Right atrium auricular region (tissue), 2 donors: ENCODE measurements around the gene MLXIP. TPM values are rescaled to one million over a fixed set of nuclear protein-coding genes. Genes with fewer than 3 reads are reported as not detected.
"Not testable (repeated sequence)": the region's sequence is repeated elsewhere in the genome, so short reads cannot be mapped to it uniquely, and the experiment has no call there.

ENCODE experiments used
- DNase-seq: peaks from one replicate; pipeline ENCODE4 v3.0.0-alpha.2; 2019; ENCODE audit warnings: low spot score
- H3K27ac ChIP-seq, 2 donors: fragments of 200-600 bp; sonication (generic); 1 replicate in 1 of 2; 2 replicates in 1 of 2; pipeline ENCODE4 v1.5.1; 2016 to 2019
- H3K27me3 ChIP-seq, 2 donors: fragments of 200-600 bp; sonication (generic); one replicate each; pipeline versions ENCODE4 v1.5.1 to v1.6.0; 2017 to 2019
- H3K36me3 ChIP-seq: fragments of 200-600 bp; sonication (generic); one replicate; pipeline ENCODE4 v1.5.1; 2016
- H3K4me1 ChIP-seq, 2 donors: fragments of 200-600 bp; sonication (generic); one replicate each; pipeline versions ENCODE4 v1.5.1 to v1.6.0; 2017 to 2019
- H3K4me3 ChIP-seq, 2 donors: fragments of 200-600 bp; sonication (generic); 1 replicate in 1 of 2; 2 replicates in 1 of 2; pipeline ENCODE4 v1.5.1; 2017 to 2019; ENCODE audit warnings: mild to moderate bottlenecking in 1 of 2, moderate library complexity in 1 of 2
- H3K9me3 ChIP-seq, 2 donors: fragments of 200-600 bp; sonication (generic); one replicate each; pipeline ENCODE4 v1.5.1; 2019
- total RNA-seq, 2 donors: library from RNA; depleted of rRNA; stranded (reverse); fragments of >200 nt; gene quantifications; one replicate each; pipeline ENCODE4 v1.1.0, GENCODE V29; 2016
- TF ChIP-seq, protein P1 (sequence below), 2 donors: fragments of 200-600 bp; sonication (generic); IDR thresholded peaks; one replicate each; pipeline ENCODE4 v1.5.1; 2019; ENCODE audit warnings: antibody characterized with exemption in 2 of 2

The MLXIP gene
- total RNA-seq, 2 donors from 2014 or later, result 14.2 to 24.1 TPM

- Histone ChIP-seq H3K27me3 (no peaks in the 10 kb centered on the region), H3K4me1 (peaks cover 0 to 19% of the 10 kb centered on the region in 2 donors), H3K9me3 (no peaks in the 10 kb centered on the region), H3K27ac (no peak overlapping the region), H3K36me3 (peaks cover 14% of the 10 kb centered on the region), H3K4me3 (no peak overlapping the region)
- TF ChIP-seq, protein P1, sequence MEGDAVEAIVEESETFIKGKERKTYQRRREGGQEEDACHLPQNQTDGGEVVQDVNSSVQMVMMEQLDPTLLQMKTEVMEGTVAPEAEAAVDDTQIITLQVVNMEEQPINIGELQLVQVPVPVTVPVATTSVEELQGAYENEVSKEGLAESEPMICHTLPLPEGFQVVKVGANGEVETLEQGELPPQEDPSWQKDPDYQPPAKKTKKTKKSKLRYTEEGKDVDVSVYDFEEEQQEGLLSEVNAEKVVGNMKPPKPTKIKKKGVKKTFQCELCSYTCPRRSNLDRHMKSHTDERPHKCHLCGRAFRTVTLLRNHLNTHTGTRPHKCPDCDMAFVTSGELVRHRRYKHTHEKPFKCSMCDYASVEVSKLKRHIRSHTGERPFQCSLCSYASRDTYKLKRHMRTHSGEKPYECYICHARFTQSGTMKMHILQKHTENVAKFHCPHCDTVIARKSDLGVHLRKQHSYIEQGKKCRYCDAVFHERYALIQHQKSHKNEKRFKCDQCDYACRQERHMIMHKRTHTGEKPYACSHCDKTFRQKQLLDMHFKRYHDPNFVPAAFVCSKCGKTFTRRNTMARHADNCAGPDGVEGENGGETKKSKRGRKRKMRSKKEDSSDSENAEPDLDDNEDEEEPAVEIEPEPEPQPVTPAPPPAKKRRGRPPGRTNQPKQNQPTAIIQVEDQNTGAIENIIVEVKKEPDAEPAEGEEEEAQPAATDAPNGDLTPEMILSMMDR (IDR thresholded peaks at IDR 0.05), result peak; percentile 49 to 83
- no peak for DNase-seq
Measured at GRCh38 chr12:122031342-122032216, 47.0 kb upstream of the MLXIP start.

GRCh38 chr12:122032580-122032979 lies 46.0 kb upstream of the MLXIP start:
- no peaks in the 10 kb centered on the region for H3K27me3 ChIP-seq
- peaks cover 24% of the 10 kb centered on the region for H3K36me3 ChIP-seq
- TF ChIP-seq, protein P1 (IDR thresholded peaks at IDR 0.05), result no peak

GRCh38 chr12:122035292-122035691 lies 43.3 kb upstream of the MLXIP start:
- DNase-seq, result no peak
- H3K27ac ChIP-seq, result no peak overlapping the region
- H3K4me1 ChIP-seq, result peaks cover 0 to 1% of the 10 kb centered on the region in 2 donors
- H3K36me3 ChIP-seq, result peaks cover 45% of the 10 kb centered on the region
- no peaks in the 10 kb centered on the region for H3K9me3 ChIP-seq
- no peaks in the 10 kb centered on the region for H3K27me3 ChIP-seq
- H3K4me3 ChIP-seq, result no peak overlapping the region
- TF ChIP-seq, protein P1 (IDR thresholded peaks at IDR 0.05), result no peak

More at GRCh38 chr12:122032580-122032979, 46.0 kb upstream of the MLXIP start:
- no peak for DNase-seq
- Histone ChIP-seq H3K4me3 (no peak overlapping the region), H3K27ac (no peak overlapping the region), H3K4me1 (peaks cover 0 to 19% of the 10 kb centered on the region in 2 donors), H3K9me3 (no peaks in the 10 kb centered on the region)

DNA sequence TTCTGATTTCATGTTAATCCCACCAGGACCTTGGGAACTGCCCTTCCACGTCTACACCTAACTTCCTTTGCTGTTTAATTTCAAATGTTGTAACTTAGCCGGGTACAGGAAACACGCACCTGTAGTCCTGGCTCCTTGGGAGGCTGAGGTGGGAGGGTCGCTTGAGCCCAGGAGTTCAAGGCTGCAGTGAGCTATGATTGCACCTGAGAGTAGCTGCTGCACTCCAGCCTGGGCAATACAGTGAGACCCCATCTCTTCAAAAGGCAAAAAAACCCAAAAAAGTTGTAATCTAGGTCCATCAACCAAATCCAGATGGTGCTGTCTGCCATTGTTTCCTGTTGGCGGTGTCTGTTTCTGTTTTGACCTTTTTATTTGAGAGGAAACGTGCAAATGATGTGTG lies 42.4 kb upstream of the MLXIP start:
- Histone ChIP-seq H3K9me3 (no peaks in the 10 kb centered on the region), H3K36me3 (peaks cover 51% of the 10 kb centered on the region), H3K27ac (no peak overlapping the region), H3K4me3 (no peak overlapping the region), H3K27me3 (no peaks in the 10 kb centered on the region), H3K4me1 (no peaks in the 10 kb centered on the region)
- TF ChIP-seq, protein P1 (IDR thresholded peaks at IDR 0.05), result no peak
- DNase-seq, result no peak

DNA sequence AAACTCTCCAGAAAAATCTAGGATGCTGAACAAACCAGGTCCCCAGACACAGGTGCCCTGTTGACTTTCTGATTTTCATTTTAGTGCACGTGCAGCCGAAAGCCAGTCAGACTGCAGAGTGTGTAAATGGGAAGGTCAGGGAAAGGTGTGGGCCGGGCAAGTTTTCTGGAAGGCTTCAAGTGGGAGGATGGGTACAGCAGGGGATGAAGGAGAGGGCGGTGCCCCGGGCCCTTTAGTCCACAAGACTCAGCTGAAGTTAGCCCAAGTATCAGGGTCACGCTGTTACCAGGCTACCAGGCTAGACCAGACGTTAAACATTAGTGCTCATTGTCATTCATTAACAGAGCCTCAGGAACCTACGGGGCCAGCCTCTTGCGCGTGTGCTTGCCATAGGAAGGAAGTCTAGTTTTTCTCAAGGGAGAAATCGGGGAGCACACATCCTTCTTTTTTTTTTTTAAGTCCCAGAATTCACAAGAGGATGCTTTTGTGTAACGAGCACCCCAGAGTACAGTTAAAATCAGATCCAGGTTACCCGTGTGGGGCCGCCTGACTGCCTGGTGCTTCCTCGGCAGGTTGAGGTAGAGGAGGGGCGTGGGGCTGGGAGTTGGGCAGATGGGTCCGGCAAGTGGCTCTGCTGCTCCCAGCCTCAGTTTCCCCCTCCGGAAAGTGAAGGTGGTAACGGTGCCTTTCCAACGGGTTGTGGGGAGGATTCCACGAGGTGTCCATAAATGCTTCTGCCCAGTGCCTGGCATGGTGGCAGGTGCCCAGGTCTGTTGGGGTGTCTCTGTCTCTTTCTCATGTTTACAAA lies 37.8 kb upstream of the MLXIP start:
- H3K27me3 ChIP-seq, result no peaks in the 10 kb centered on the region
- no peak for DNase-seq
- H3K9me3 ChIP-seq, result no peaks in the 10 kb centered on the region
- TF ChIP-seq, protein P1 (IDR thresholded peaks at IDR 0.05), result no peak
- H3K27ac ChIP-seq, result no peak overlapping the region
- H3K36me3 ChIP-seq, result peaks cover 61% of the 10 kb centered on the region
- H3K4me1 ChIP-seq, result no peaks in the 10 kb centered on the region
- H3K4me3 ChIP-seq, result no peak overlapping the region

DNA sequence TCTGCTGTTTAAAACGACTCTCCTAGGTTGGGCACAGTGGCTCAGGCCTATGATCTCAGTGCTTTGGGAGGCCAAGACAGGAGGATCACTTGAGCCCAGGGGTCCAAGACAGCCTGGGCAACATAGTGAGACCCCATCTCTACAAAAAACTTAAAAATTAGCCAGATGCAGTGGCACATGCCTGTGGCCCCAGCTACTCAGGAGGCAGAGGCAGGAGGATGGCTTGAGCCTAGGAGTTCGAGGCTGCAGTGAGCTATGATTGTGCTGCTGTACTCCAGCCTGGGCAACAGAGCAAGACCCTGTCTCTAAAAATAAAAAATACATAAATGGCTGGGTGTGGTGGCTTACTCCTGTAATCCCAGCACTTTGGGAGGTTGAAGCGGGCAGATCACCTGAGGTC lies 37.1 kb upstream of the MLXIP start:
- H3K27ac ChIP-seq, DNase-seq, H3K4me3 ChIP-seq, H3K4me1 ChIP-seq, H3K9me3 ChIP-seq, H3K27me3 ChIP-seq: not testable (repeated sequence)
- H3K36me3 ChIP-seq, result peaks cover 61% of the 10 kb centered on the region
